HG03457 (cell line): ENCODE results near the gene MICAL2.

Experiments used
- ATAC-seq: cut with Tn5 transposase; IDR thresholded peaks from one replicate; pipeline ENCODE4 v1.9.1; 2021; ENCODE audit warnings: moderate number of reproducible peaks; ENCODE audit not compliant: unreplicated experiment

The MICAL2 gene, protein sequence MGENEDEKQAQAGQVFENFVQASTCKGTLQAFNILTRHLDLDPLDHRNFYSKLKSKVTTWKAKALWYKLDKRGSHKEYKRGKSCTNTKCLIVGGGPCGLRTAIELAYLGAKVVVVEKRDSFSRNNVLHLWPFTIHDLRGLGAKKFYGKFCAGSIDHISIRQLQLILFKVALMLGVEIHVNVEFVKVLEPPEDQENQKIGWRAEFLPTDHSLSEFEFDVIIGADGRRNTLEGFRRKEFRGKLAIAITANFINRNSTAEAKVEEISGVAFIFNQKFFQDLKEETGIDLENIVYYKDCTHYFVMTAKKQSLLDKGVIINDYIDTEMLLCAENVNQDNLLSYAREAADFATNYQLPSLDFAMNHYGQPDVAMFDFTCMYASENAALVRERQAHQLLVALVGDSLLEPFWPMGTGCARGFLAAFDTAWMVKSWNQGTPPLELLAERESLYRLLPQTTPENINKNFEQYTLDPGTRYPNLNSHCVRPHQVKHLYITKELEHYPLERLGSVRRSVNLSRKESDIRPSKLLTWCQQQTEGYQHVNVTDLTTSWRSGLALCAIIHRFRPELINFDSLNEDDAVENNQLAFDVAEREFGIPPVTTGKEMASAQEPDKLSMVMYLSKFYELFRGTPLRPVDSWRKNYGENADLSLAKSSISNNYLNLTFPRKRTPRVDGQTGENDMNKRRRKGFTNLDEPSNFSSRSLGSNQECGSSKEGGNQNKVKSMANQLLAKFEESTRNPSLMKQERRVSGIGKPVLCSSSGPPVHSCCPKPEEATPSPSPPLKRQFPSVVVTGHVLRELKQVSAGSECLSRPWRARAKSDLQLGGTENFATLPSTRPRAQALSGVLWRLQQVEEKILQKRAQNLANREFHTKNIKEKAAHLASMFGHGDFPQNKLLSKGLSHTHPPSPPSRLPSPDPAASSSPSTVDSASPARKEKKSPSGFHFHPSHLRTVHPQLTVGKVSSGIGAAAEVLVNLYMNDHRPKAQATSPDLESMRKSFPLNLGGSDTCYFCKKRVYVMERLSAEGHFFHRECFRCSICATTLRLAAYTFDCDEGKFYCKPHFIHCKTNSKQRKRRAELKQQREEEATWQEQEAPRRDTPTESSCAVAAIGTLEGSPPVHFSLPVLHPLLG

DNA sequence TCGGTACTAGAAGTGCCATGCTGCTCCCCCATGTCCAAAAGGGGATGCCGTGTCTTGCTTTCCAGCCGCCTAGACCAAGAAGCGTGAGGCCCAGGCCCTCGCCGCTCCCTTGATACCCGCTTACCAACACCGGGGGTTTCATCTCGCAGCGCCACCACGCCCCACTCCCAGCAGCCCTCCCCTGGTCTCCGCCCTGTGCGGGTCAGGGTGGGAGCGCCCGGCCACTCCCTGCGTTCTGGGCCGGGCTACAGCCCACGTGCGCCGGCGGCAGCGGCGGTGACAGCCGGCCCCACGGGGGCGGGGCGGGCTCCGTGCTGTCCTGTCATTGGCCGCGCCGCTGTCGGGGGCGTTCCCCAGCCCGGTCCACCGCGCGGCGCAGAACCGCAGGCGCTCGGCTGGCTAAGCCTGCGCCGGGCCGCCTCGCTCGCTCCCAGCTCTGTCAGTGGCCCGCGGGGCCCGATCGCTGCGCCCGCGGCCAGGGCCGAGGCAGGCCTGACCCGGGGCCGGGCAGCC lies at the start of gene MICAL2:
Gene MICAL2 (plus strand): TSS at position 390 of the 513 bp plus-strand sequence. CDS start 51,566 bp downstream, outside the sequence.
- peak; percentile 94 for ATAC-seq

DNA sequence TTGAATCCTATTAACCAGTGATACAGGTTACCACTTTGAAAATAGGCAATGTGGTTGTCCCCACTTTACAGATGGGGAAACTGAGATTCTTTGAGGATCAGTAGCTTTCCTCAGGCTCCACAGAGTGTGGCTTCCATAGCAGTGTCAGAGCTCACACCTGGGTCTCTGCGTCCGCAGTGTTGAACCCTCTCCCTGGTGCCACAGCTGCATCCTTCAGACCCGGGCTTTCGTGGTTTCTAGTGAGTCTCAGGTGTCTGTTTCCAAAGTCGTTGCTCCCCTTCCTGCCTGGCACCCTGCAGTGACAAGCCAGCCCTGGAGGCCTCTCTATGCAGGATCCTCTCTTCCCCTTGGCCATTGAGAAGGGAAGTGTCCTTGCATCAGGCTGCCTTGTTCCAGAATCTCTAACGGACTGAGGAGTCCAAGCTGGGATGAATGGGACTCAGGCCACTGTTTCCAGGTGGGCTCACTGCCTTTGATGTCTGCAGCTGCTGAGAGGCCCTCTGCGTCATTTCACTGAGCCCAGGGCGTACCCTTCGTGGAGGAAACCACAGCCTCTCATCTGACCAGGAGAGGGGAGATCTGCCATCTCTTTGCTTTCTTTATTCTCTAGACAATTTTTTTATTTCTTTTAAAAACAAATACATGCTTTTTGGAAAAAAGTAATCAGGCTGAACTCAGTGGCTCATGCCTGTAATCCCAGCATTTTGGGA lies 48.4 kb upstream of the MICAL2 start:
- ATAC-seq, result no peak

DNA sequence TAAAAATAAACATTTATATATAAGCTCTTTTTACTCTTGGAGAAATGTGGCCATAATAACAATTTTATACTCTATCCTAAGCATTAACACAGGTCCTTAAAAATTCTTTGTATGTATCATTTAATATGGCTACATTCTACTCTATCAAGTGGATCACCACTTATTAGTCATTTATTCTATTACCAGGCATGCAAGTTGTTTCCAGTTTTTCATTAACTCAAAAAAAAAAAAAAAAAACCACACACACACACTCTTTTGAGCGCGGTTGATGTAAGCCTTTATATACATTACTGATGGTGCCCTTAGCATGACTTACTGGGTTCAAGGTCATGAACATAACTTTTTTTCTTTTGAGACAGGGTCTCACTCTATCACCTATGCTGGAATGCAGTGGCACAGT lies 47.1 kb upstream of the MICAL2 start:
- ATAC-seq, result no peak

DNA sequence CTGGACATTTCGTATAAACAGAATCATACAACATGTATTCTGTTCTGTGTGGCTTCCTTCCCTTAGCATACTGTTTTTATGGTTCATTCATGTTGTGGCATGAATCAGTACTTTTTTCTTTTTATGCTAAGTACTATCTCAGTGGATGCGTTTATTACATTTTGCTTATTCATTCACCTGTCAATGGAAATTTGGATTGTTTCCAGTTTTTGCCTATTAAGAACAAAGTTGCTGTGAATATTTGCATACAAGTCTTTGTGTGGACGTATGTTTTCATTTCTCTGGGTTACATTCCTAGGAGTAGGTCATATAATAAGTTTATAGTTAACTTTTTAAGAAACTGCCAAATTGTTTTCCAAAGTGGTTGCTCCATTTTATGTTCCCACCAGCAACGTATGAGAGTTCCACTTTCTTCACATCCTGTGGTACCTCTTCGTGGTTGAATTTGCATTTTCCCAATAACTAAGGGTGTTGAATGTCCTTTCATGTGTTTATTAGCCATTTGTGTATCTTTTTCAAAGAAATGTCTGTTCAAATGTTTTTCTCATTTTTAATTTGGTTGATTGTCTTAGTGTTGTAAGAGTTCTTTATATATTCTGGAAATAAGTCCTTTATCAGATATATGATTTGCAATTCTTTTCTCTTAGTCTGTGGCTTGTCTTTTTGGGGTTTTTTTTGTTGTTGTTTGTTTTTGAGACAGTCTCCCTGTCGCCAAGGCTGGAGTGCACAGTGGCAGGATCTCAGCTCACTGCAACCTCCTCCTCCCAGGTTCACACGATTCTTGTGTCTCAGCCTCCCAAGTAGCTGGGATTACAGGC lies 46.0 kb upstream of the MICAL2 start:
- ATAC-seq, result no peak

DNA sequence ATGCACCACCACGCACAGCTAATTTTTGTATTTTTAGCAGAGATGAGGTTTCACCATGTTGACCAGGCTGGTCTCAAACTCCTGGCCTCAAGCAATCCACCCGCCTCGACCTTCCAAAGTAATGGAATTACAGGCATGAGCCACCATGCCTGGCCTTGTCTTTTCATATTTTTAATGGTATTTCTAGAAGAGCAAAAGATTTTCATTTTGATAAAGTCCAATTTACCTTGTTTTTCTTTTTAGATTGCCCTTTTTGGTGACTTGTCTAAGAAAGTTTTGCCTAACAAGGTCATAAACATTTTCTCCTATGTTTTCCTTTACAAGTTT lies 45.5 kb upstream of the MICAL2 start:
- ATAC-seq, result no peak

- no peak for ATAC-seq
These were observed 44.2 kb upstream of the MICAL2 start for GRCh38 chr11:12066056-12066798.

- ATAC-seq, result no peak
These were observed 43.4 kb upstream of the MICAL2 start for GRCh38 chr11:12066799-12067508.

GRCh38 chr11:12067796-12068357 lies 42.5 kb upstream of the MICAL2 start:
- ATAC-seq, result no peak

DNA sequence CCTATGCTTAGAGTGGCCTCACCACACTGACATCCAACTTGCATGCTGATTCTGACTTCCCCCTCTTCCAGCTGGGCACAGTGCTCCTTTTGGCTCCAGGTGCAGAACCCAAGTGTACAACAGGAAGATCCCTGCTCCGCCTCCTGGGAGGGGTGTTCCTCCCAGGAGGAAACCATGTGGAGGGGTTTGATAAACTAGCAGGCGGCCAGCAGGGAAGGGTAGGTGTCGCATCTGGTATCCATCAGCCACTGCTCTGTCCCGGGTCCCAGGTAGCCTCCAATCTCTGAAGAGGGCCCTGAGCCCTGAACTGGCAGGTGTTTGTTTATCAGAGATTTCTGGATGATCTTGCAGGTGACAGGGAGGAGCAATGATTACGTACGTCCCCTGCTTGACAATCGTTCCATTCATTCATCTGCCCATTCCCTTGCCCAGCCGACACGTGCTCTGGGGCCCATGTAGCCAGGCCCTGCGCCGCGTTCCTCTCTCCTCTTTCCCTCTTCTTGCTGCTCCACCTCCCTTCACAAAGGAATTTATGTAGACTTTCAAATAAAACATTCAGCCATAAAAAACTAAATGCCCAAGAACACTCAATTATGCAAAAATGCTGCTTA lies 41.2 kb upstream of the MICAL2 start:
- ATAC-seq, result no peak

- ATAC-seq, result no peak
These were observed 39.7 kb upstream of the MICAL2 start for GRCh38 chr11:12070446-12071267.

- ATAC-seq, result no peak
These were observed 38.8 kb upstream of the MICAL2 start for GRCh38 chr11:12071574-12071973.

DNA sequence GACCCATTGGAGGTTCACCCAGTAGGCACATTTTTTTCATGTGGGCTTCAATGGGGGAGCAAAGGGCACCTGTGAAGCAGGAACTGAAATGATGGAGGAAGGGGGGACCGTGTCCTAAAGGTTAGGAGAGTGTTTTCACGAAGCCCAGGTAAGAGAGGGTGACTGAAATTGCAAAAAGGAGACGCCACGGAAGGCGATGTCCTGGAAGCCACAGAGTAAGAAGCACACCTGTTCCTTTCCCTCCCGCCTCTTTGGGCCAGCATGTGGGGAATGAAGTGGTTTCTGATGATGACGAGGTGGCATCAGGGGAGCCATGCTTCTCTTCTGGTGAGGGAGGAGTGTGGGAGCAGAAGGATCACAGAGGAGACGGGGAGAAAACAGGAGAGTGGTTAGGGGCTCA lies 37.0 kb upstream of the MICAL2 start:
- ATAC-seq, result no peak

DNA sequence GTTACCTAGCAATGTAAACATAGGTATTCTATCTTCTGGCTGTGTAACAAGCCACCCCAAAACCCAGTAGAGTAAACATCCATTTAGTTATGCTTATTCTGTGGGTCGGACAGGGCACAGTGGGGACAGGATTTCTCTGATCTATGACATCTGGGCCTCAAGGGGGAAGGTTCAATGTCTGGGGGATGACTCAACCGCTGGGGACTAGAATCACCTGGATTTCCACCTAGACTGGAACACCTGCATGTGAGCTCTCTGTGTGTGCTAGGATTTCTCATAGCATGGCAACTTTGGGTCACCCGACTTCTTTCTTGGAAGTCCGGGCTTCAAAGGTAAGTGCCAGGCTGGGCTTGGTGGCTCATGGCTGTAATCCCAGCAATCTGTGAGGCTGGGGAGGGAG lies 36.5 kb upstream of the MICAL2 start:
- no peak for ATAC-seq

GRCh38 chr11:12074529-12075195 lies 35.7 kb upstream of the MICAL2 start:
- ATAC-seq, result no peak

GRCh38 chr11:12075291-12075690 lies 35.1 kb upstream of the MICAL2 start:
- ATAC-seq, result no peak
